ENCODE results near the gene COBL. TPM values are rescaled to one million over a fixed set of nuclear protein-coding genes. Genes with fewer than 3 reads are reported as not detected.

The COBL gene
- total and polyA plus RNA-seq, 2 experiments from 2014 or later = not detected

- H3K36me3 ChIP-seq (ENCODE audit: low read depth) = no peaks in the 10 kb centered on the region
- no peaks in the 10 kb centered on the region for H3K9me2 ChIP-seq (ENCODE audit: insufficient read depth)
- H3F3A ChIP-seq (ENCODE audit: insufficient read depth) = no peaks in the 10 kb centered on the region
- H2AFZ ChIP-seq = no peak overlapping the region
- no peak overlapping the region for H3K4me2 ChIP-seq (ENCODE audit: unreplicated experiment)
- no peaks in the 10 kb centered on the region for H3K79me2 ChIP-seq (ENCODE audit: insufficient read depth)
- H3K27ac ChIP-seq = no peak overlapping the region
- DNase-seq = no peak
- no peak overlapping the region for H3K4me3 ChIP-seq
- no peak for TF ChIP-seq EZH2 (IDR thresholded peaks at IDR 0.05; ENCODE audit: insufficient read depth, poor library complexity, severe bottlenecking)
- TF ChIP-seq EZH2phosphoT487 (IDR thresholded peaks at IDR 0.05; ENCODE audit: insufficient read depth, low read depth) = no peak
- no peaks in the 10 kb centered on the region for H3K9me3 ChIP-seq (ENCODE audit: low read depth)
- H3K9ac ChIP-seq = no peak overlapping the region
- 8 to 12% methylated on average over 3 of the region's 3 CpGs for WGBS, 2 experiments (ENCODE audit: low coverage in 1 of 2, low lambda C conversion rate in 2 of 2, missing lambda C conversion rate in 2 of 2)
- in situ Hi-C loops (cut with MboI) = no loop called here
- H3K4me1 ChIP-seq (ENCODE audit: insufficient read depth) = no peaks in the 10 kb centered on the region
- no peaks in the 10 kb centered on the region for H3K27me3 ChIP-seq (replicated peaks; ENCODE audit: insufficient read depth)
- no peaks in the 10 kb centered on the region for H4K20me1 ChIP-seq (ENCODE audit: insufficient read depth)
Measured at GRCh38 chr7:51290304-51290637, 26.3 kb downstream of the COBL start.

GRCh38 chr7:51289623-51290303 is 26.8 kb downstream of the COBL start:
- H3K27ac ChIP-seq = no peak overlapping the region
- no peak overlapping the region for H3K9ac ChIP-seq
- no peak for DNase-seq
- 3 to 6% methylated on average over 4 of the region's 4 CpGs for WGBS, 2 experiments (ENCODE audit: low coverage in 1 of 2, low lambda C conversion rate in 2 of 2, missing lambda C conversion rate in 2 of 2)
- H3K4me3 ChIP-seq = no peak overlapping the region
- H3K4me1 ChIP-seq (ENCODE audit: insufficient read depth) = no peaks in the 10 kb centered on the region
- no peaks in the 10 kb centered on the region for H3F3A ChIP-seq (ENCODE audit: insufficient read depth)
- no peaks in the 10 kb centered on the region for H3K27me3 ChIP-seq (replicated peaks; ENCODE audit: insufficient read depth)
- TF ChIP-seq EZH2phosphoT487 (IDR thresholded peaks at IDR 0.05; ENCODE audit: insufficient read depth, low read depth) (no peak), EZH2 (IDR thresholded peaks at IDR 0.05; ENCODE audit: insufficient read depth, poor library complexity, severe bottlenecking) (no peak)
- H3K9me2 ChIP-seq (ENCODE audit: insufficient read depth) = no peaks in the 10 kb centered on the region
- H3K9me3 ChIP-seq (ENCODE audit: low read depth) = no peaks in the 10 kb centered on the region
- H3K79me2 ChIP-seq (ENCODE audit: insufficient read depth) = no peaks in the 10 kb centered on the region
- in situ Hi-C loops (cut with MboI) = no loop called here
- no peak overlapping the region for H2AFZ ChIP-seq
- no peaks in the 10 kb centered on the region for H4K20me1 ChIP-seq (ENCODE audit: insufficient read depth)
- H3K4me2 ChIP-seq (ENCODE audit: unreplicated experiment) = no peak overlapping the region
- no peaks in the 10 kb centered on the region for H3K36me3 ChIP-seq (ENCODE audit: low read depth)

GRCh38 chr7:51288896-51289622 is 27.6 kb downstream of the COBL start:
- Histone ChIP-seq H3K4me1 (ENCODE audit: insufficient read depth) (no peaks in the 10 kb centered on the region), H3K9me2 (ENCODE audit: insufficient read depth) (no peaks in the 10 kb centered on the region), H3K27ac (no peak overlapping the region), H3K4me3 (no peak overlapping the region), H3K9ac (no peak overlapping the region), H3K79me2 (ENCODE audit: insufficient read depth) (no peaks in the 10 kb centered on the region), H3K36me3 (ENCODE audit: low read depth) (no peaks in the 10 kb centered on the region), H3K9me3 (ENCODE audit: low read depth) (no peaks in the 10 kb centered on the region), H3K27me3 (replicated peaks; ENCODE audit: insufficient read depth) (no peaks in the 10 kb centered on the region), H3F3A (ENCODE audit: insufficient read depth) (no peaks in the 10 kb centered on the region), H4K20me1 (ENCODE audit: insufficient read depth) (no peaks in the 10 kb centered on the region), H3K4me2 (ENCODE audit: unreplicated experiment) (no peak overlapping the region), H2AFZ (no peak overlapping the region)
- no peak for DNase-seq
- 9 to 11% methylated on average over 7 of the region's 7 CpGs for WGBS, 2 experiments (ENCODE audit: low coverage in 1 of 2, low lambda C conversion rate in 2 of 2, missing lambda C conversion rate in 2 of 2)
- in situ Hi-C loops (cut with MboI) = no loop called here
- TF ChIP-seq EZH2 (IDR thresholded peaks at IDR 0.05; ENCODE audit: insufficient read depth, poor library complexity, severe bottlenecking) (no peak), EZH2phosphoT487 (IDR thresholded peaks at IDR 0.05; ENCODE audit: insufficient read depth, low read depth) (no peak)

GRCh38 chr7:51286401-51286800 is 30.2 kb downstream of the COBL start:
- Histone ChIP-seq H3K4me3 (no peak overlapping the region), H3K27me3 (replicated peaks; ENCODE audit: insufficient read depth) (no peaks in the 10 kb centered on the region), H3K4me2 (ENCODE audit: unreplicated experiment) (no peak overlapping the region), H4K20me1 (ENCODE audit: insufficient read depth) (no peaks in the 10 kb centered on the region), H3K4me1 (ENCODE audit: insufficient read depth) (no peaks in the 10 kb centered on the region), H3K9ac (no peak overlapping the region), H3K9me2 (ENCODE audit: insufficient read depth) (no peaks in the 10 kb centered on the region), H3F3A (ENCODE audit: insufficient read depth) (no peaks in the 10 kb centered on the region), H3K27ac (no peak overlapping the region), H2AFZ (no peak overlapping the region), H3K9me3 (ENCODE audit: low read depth) (no peaks in the 10 kb centered on the region), H3K36me3 (ENCODE audit: low read depth) (no peaks in the 10 kb centered on the region), H3K79me2 (ENCODE audit: insufficient read depth) (no peaks in the 10 kb centered on the region)
- in situ Hi-C loops (cut with MboI) = no loop called here
- no peak for TF ChIP-seq EZH2 (IDR thresholded peaks at IDR 0.05; ENCODE audit: insufficient read depth, poor library complexity, severe bottlenecking)
- no peak for TF ChIP-seq EZH2phosphoT487 (IDR thresholded peaks at IDR 0.05; ENCODE audit: insufficient read depth, low read depth)
- DNase-seq = no peak
- 0 to 4% methylated on average over 1 of the region's 1 CpG for WGBS, 2 experiments (ENCODE audit: low coverage in 1 of 2, low lambda C conversion rate in 2 of 2, missing lambda C conversion rate in 2 of 2)

All from GM23248 (cell line).